Measurements from ENCODE around the gene POT1.
"Not testable (repeated sequence)": the region's sequence is repeated elsewhere in the genome, so short reads cannot be mapped to it uniquely, and the experiment has no call there.

Gene POT1, protein sequence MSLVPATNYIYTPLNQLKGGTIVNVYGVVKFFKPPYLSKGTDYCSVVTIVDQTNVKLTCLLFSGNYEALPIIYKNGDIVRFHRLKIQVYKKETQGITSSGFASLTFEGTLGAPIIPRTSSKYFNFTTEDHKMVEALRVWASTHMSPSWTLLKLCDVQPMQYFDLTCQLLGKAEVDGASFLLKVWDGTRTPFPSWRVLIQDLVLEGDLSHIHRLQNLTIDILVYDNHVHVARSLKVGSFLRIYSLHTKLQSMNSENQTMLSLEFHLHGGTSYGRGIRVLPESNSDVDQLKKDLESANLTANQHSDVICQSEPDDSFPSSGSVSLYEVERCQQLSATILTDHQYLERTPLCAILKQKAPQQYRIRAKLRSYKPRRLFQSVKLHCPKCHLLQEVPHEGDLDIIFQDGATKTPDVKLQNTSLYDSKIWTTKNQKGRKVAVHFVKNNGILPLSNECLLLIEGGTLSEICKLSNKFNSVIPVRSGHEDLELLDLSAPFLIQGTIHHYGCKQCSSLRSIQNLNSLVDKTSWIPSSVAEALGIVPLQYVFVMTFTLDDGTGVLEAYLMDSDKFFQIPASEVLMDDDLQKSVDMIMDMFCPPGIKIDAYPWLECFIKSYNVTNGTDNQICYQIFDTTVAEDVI

DNA sequence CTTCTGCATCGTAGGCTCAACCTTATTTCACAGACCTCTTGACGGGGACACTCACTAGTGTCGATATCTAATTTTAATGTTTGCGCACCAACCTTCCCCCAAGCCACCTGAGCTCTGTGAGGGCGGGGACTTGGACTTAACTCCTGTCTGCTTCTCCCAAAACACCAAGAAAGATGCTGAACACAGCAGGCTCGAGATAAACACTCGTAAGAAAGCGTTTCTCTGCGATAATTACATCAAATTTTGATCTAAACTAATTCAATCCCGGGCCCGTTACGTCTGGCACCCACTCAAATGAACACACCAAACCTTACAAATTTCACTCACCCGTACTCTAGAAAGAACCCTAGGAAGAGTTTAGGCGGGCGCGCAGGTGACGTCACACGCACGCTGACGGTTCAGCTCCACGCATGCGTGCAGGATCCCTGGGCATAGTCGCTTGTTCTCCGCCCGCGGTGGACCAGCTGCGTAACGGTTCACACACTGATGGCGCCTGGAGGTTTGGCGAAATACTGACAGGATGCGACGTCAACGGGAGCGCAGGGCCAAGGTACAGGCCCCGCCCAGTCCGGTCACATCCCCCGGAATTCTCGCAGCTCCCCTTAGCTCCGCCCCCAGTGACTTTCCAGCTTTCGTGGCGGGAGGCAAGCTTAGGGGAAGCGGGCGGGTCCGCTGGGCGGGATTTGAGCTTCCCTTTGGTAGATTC, at the start of gene POT1:
POT1 (minus strand) TSS at position 359 of the 706 bp plus-strand sequence. CDS start 32,652 bp downstream, outside the sequence.
- DNase-seq = peak; percentile 100

DNA sequence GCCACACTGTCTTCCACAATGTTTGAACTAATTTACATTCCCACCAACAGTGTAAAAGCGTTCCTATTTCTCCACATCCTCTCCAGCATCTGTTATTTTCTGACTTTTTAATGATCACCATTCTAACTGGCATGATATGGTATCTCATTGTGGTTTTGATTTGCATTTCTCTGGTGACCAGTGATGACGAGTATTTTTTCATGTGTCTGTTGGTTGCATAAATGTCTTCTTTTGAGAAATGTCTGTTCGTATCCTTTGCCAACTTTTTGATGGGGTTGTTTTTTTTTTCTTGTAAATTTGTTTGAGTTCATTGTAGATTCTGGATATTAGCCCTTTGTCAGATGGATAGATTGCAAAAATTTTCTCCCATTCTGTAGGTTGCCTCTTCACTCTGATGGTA, 45.5 kb upstream of the POT1 start:
- DNase-seq = not testable (repeated sequence)

DNA sequence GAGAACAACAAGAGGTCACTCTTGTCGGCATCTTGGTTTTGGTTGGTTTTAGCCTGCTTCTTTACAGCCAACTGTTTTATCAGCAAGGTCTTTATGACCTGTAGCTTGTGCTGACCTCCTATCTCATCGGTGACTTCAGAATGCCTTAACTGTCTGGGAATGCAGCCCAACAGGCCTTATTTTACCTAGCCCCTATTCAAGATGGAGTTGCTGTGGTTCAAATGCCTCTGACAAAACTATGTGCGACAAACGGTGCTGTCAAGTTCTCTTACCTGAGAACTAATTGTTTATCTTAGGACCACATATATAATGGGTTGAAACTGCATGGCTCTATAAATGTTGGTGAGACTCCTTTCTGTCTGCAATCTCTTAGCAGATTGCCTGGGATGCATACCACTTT, 35.9 kb upstream of the POT1 start:
- DNase-seq = no peak

DNA sequence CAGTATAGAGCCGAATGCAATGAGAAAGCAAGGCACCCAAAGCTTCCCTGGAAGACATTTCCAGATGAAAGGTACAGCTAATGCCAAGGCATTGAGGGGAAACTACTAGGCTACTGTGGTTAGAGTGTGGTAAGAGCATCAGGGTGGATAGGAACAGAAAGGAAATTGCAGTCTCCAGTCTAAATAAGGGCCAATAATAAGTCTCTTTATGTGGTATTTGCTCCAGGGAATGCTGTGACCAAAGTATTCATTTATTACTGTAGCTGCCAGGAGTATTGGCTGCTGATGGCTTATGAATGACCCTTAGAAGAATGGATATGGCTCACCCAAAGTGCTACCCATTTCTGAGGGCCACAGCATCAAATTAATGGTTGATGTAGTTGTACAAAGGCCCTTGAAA, 30.1 kb upstream of the POT1 start:
- no peak for DNase-seq

DNA sequence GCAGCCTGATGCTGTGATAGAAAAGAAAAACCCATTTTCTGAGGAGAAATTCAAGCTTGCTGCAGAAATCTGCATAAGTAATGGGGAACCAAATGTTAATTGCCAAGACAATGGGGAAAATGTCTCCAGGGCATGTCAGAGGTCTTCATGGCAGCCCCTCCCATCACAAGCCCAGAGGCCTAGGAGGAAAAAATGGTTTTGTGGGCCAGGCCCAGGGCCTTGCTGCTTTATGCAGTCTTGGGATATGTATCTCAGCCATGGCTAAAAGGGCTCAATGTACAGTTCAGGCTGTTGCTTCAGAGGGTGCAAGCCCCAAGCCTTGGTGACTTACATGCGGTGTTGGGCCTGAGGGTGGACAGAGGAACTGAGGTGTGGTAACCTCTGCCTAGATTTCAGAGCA, 28.3 kb upstream of the POT1 start:
- DNase-seq = not testable (repeated sequence)

DNA sequence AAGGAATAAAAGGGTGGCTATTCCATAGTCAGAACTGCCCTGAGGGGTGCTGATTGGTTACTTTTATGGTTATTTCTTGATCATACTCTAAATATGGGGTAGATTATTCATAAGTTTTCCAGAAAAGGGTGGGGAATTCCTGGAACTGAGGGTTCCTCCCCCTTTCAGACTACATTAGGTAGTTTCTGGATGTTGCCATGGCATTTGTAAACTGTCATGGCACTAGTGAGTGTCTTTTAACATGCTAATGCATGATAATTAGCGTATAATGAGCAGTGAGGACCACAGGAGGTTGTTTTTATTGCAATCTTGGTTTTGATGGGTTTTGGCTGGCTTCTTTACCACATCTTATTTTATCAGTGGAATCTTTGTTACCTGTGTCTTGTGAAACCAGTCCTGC, 26.5 kb upstream of the POT1 start:
- DNase-seq = peak; percentile 61

DNA sequence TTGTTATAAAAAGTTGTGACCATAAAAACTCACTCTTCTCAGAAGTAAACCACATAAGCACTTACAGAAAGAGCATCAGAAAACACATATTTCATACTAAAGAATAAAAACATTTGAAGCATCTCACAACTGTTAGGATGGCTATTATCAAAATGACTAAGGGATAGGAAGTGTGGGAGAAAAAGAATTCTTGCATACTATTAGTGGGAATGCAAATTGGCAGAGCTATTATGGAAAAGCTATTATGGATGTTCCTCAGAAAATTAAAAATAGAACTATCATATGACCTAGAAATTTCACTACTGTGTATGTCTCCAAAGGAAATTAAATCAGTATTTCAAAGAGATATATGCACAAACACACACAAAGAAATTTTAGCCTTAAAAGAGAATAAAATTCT, 25.2 kb upstream of the POT1 start:
- no peak for DNase-seq

DNA sequence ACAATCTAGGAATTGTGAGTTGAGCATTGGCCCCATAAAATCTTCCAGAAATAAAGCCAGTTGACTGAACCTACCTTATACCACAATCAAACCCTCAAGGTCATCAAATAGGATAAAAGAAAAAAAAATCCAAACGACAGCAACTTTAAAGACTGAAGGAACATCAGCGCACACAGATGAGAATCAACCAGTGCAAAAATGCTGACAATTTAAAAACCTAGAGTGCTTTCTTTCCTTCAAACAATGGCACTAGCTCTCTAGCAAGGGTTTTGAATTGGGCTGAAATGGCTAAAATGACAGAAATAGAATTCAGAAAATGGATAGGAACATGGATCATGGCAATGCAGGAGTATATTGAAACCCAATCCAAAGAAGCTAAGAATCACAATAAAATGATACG, 16.1 kb upstream of the POT1 start:
- DNase-seq = no peak

DNA sequence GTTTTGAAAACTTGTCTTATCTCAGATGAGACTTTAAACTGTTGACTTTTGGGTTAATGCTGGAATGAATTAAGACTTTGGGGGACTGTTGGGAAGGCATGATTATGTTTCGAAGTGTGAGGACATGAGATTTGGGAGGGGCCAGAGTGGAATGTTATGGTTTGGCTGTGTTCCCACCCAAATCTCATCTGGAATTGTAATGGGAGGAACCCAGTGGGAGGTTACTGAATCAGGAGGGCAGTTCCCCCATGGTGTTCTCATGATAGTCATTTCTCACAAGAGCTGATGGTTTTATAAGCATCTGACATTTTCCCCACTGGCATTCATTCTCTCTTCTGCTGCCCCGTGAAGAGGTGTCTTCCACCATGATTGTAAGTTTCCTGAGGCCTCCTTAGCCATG, 13.8 kb upstream of the POT1 start:
- DNase-seq = no peak

DNA sequence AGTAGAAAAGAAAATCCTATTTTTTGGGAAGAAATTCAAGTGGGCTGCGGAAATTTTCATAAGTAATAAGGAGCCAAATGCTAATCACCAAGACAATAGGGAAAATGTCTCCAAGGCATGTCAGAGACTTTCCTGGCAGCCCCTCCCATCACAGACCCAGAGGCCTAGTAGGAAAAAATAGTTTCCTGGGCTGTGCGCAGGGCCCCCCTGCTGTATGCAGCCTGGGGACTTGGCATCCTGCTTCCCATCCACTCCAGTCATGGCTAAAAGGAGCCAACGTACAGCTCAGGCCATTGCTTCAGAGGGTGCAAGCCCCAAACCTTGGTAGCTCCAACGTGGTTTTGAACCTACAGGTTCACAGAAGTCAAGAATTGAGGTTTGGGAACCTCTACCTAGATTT, 12.8 kb upstream of the POT1 start:
- no peak for DNase-seq

DNA sequence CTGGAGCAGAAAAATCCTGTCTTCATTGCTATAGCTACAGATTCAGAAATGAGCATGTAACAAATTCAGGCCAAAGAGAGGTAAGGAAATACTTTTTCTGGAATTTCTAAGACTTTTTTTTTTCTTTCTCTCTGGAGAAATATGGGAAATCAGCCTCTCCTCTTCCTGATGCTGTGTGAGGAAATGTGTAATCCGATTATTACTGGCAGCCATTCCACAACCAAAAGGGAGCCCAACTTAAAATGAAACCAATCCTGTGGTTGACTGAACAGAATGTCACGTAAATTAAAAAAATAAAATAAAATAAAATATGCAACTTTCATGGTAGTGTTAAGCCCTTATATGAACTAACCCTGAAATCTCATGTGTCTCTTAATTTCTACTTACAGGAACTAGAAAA, 10.7 kb upstream of the POT1 start:
- no peak for DNase-seq

DNA sequence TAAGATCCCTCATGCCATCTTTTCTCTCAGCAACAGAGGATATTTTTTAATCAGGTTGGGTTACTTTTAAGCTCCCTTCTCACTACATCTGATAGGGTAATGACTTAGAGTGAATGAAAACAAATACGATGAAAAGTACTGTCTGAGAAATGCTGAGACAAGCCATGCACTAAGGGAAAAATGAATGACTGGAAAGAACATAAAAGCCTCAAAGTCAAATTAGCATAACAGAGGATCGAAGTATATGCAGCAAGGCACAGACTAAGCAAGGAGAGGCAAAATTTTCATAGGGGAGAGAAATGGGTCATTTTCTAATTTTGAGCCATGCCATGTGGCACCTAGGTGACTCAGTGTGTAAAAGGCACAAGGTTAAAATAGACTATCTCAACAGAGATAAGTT, 8.5 kb upstream of the POT1 start:
- DNase-seq = no peak

DNA sequence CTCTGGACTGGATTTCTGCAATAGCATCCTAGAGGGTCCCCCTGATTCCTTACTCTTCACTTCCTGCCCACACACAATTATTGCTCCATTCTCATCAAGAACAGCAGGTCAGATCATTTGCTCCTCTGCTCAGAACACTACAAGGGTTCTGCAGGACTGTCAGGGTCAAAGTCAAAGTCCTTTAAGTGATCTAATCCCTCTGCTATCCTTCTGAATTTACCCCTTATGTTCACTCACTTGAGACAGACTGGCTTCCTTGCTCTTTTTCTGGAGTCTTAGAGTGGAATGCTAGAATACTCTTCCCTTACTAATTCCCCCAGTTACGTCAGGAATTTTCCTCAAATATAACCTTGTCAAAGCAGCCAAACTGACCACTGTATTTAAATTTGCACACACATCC, 7.5 kb upstream of the POT1 start:
- no peak for DNase-seq

DNA sequence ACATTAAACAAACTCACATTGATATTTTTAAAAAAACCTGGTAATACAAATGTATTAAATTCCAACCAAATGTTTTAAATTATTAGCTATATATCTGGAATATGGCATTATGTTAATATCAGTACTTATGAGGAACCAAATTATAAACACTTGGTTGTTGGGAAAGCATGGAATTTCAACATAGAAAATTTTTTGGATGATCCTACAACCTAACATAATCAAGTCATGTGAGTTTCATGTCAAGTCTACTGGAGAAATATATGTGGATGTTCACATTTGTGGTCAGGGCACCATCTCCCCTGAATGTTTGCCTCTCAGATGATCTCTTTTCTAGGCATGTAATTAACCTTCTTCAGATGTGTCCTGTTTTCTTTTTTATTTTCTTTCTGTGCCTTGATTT, 5.2 kb upstream of the POT1 start:
- DNase-seq = no peak

DNA sequence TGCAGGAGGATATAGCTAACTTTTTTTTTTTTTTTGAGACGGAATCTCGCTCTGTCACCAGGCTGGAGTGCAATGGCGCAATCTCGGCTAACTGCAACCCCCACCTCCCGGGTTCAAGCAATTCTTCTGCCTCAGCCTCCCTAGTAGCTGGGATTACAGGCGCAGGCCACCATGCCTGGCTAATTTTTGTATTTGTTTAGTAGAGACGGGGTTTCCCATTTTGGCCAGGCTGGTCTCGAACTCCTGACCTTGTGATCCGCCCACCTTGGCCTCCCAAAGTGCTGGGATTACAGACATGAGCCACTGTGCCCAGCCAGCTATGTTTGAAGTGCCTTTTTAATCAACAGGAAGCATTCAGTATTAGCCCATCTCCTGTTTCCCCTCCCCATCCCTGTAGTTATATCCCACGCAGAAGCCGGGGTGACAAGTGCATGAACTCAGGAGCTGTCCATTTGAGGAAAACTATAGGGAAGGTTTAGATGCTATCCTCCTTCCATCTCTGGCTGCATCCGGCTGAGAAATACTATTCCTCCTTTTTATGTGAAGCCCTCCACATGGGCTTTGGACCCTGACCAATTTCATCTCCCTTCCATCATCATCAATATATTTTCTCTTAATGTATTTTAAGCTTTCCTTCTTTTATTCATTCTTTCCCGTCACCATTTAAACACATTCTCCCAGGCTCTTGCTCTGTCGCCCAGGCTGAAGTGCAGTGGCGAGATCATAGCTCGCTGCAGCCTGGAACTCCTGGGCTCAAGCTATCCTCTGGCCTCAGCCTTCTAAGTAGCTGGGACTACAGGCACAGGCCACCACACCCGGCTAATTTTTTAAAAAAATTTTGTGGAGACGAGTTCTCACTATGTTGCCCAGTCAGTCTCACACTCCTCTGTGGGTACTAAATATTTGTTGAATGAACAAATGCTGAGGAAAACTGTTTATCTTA, 1.3 kb upstream of the POT1 start:
- no peak for DNase-seq

DNA sequence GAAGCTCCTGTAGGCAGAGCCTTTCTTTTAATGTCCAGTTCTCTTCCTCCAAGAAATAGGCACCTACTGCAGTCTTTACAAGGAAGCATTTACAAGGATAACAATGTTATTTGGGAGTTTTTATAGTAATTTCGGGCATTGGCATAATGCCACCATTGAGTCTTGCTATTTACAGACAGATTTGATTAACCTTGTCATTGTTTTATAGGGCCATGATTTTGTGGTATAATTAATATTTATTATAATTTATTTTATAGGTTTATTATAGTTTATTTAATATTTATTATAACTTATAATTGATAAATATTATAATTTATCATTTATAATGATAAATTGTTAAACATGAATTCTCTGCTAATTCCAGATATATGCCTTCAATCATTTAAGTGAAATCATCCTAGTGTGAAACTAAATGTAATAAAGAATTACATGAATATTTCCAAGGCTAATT, 573 bp upstream of the POT1 start:
- DNase-seq = no peak

DNA sequence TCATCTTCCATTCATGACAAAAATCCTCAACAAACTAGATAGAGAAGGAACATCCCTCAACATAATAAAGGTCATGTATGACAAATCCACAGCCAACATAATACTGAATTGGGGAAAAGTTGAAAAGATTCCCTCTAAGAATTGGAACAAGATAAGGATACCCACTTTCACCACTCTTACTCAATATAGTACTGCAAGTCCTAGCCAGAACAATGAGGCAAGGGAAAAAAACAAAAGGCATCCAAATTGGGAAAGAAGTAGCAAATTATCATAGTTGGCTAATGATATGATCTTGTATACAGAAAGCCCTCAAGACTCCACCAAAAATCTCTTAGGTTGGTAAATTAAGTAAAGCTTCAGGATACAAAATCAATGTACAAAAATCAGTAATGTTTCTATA, 4.7 kb downstream of the POT1 start:
- DNase-seq = no peak

DNA sequence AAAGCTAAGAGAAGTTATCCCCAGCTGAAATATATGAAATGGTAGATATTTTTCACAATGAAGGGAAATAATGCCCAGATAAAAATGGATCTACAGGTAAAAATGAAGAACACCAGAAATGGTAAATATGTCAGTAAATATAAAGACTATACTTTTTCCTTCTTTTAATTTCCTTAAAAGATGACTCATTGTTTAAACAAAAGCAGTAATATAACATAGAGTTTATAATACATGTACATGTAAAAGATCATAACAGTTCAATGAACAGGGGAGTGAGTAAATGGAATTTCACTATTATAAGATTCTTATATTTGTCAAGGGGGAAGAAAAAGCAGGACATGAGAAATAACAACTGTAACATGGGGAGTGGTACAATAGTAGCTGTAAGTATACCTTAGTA, 7.4 kb downstream of the POT1 start:
- DNase-seq = no peak

DNA sequence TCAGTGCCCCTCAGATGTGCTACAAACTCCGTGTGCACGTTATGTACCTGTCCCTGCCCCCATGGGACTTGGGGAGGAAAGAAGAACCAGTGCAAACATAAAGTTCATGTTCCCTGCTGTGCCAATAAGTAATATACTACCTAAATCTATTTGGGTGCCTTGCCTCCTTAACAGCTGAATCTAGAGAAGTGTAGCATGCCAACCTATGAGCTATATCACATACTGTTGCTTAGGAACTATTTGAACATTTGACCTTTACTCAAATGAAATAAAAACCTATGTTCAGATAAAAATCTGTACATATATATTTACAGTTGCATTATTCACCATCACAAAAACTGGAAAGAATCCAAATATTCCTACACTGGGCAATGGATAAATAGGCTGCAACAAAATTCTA, 9.8 kb downstream of the POT1 start:
- peak; percentile 22 for DNase-seq

DNA sequence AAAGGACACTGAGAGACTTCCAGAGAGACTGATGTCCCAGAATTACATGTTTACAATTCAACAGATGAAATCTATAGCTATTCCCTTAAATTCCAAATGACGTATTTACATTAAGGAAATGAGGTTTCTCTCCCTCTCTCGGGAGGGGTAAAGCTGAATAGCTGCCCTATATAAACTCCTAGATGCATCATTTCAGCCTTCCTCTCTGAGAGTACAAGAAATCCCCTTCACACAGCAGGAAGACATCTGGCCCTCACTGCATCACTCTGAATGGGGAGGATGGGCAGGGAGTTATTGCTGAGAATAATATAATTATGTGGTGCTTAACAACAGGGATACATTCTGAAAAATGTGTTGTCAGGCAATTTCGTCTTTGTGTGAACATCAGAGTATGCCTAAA, 11.0 kb downstream of the POT1 start:
- DNase-seq = peak; percentile 54

DNA sequence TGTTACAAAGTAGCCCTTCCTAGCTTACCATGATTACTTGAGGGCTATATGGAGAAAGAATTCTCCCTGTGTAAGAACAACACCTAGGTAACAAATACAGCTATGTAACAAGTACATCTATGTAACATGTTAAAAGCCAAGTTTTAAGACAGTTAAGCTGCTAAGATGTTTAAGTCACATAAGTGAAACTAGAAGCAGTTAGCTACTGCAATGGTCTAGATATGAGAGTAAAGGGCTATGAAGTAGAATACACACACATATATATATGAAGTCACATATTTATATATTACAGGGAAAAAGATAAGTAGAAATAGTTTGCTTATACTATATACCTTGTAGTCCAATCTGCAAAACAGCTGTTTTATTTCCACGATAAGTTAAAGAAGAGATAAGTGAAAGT, 14.4 kb downstream of the POT1 start:
- no peak for DNase-seq

DNA sequence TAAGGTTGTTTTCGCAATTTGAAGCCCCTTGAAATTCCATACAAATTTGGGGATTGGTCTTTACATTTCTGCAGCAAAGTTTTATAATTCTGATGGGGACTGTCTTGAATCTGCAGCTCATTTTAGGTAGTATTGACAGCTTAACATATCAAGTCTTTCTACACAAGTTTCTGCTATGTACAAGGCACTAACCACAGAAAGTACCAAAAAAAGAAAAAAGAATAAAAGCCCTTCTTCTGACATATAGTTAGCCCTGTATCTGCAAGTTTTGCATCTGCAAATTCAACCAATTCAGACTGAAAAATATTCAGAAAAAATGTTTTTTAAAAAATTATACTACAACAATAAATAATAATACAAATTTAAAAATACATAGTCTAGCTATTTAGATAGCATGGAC, 15.3 kb downstream of the POT1 start:
- DNase-seq = no peak

DNA sequence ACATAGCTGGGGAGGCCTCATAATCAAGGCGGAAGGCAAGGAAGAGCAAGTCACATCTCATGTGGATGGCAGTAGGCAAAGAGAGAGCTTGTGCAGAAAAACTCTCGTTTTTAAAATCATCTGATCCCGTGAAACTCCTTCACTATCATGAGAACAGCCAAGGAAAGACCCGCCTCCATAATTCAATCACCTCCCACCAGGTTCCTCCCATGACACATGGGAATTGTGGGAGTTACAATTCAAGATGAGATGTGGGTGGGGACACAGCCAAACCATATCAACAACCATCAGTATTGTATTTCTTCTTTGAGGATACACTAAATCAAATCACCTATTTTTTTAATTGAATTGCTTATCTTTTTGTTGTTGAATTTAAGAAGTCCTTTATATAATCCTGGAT, 16.7 kb downstream of the POT1 start:
- DNase-seq = no peak

Measured in NCI-H69 (cell line).